ENCODE results near the gene CHD9.

DNA sequence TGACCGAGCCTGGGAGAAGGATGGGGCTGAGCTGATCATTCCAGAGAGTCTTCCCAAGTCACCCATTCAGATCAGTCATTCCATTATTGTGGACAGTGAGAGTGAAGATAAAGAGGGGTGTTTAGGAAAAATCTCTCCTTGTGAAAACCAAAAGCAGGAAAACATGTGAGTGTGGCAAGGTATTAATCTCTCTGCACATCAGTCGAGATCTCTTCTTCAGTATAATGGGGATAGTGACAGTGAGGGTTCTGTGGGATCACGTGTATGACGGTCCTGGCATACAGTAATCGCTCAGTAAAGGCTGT lies 35.4 kb downstream of the CHD9 start:
- TF ChIP-seq, protein P1, sequence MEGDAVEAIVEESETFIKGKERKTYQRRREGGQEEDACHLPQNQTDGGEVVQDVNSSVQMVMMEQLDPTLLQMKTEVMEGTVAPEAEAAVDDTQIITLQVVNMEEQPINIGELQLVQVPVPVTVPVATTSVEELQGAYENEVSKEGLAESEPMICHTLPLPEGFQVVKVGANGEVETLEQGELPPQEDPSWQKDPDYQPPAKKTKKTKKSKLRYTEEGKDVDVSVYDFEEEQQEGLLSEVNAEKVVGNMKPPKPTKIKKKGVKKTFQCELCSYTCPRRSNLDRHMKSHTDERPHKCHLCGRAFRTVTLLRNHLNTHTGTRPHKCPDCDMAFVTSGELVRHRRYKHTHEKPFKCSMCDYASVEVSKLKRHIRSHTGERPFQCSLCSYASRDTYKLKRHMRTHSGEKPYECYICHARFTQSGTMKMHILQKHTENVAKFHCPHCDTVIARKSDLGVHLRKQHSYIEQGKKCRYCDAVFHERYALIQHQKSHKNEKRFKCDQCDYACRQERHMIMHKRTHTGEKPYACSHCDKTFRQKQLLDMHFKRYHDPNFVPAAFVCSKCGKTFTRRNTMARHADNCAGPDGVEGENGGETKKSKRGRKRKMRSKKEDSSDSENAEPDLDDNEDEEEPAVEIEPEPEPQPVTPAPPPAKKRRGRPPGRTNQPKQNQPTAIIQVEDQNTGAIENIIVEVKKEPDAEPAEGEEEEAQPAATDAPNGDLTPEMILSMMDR (IDR thresholded peaks at IDR 0.05): no peak
- TF ChIP-seq EP300 (IDR thresholded peaks at IDR 0.05): no peak
